H1 (cell line): ENCODE measurements around the gene GRXCR1.

ENCODE experiments used
- CBX5 ChIP-seq: fragments of 300-800, 300-1000 bp; sonication (generic); IDR thresholded peaks from 2 replicates; pipeline ENCODE4 v1.7.1; 2016; ENCODE audit warnings: antibody characterized with exemption, low read length, low read depth
- PHF8 ChIP-seq: fragments of 200-600 bp; sonication (generic); conservative IDR thresholded peaks from 2 replicates; pipeline ENCODE4 v1.7.1; 2012; ENCODE audit warnings: low read depth, mild to moderate bottlenecking, inconsistent platforms, low read length, moderate library complexity
- POLR2AphosphoS5 ChIP-seq: IDR thresholded peaks from 2 replicates; pipeline ENCODE4 v1.6.1; 2011; ENCODE audit warnings: low read depth, low read length
- SIRT6 ChIP-seq: IDR thresholded peaks from one replicate; pipeline ENCODE4 v1.7.1; 2012; ENCODE audit warnings: low read length, inconsistent platforms
- TCF12 ChIP-seq: IDR thresholded peaks from 2 replicates; pipeline ENCODE4 v1.6.1; 2011; ENCODE audit warnings: low read depth, mild to moderate bottlenecking, low read length
- TEAD4 ChIP-seq: IDR thresholded peaks from 2 replicates; pipeline ENCODE4 v1.6.1; 2012; ENCODE audit warnings: low read depth, low read length, inconsistent platforms, mixed read lengths
- ZNF274 ChIP-seq: IDR thresholded peaks from 2 replicates; pipeline ENCODE4 v1.7.0; 2012; ENCODE audit warnings: low read length, borderline replicate concordance; ENCODE audit errors: extremely low read depth
- TF ChIP-seq, protein P1 (sequence below), 3 experiments: IDR thresholded peaks; 1 replicate in 2 of 3; 2 replicates in 1 of 3; pipeline versions ENCODE4 v1.5.1 to v1.6.1; 2011; ENCODE audit warnings: low read length in 3 of 3, mild to moderate bottlenecking in 3 of 3, inconsistent platforms in 2 of 3, low read depth in 1 of 3, moderate library complexity in 1 of 3; ENCODE audit not compliant: insufficient read depth in 1 of 3; ENCODE audit errors: control extremely low read depth in 1 of 3

DNA sequence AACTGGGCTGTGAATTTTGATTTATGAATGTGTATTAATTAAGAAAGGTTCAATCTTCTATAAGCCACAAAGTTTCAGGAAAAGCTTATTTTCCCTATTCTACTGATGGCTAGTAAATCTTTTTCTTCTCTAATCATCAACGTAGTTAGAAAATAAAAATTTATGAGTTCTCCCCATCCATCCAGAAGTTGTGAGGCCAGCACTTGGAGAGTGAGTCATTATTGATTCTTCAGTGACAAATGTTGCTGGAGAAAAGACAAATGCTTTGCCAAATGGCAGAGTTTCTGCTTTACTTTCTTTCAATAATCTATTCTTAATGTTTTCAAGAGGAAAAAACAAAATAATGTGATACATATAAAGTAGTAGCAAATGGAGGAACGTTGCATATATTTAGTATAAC, 11.3 kb upstream of the GRXCR1 start:
- no peak for TF ChIP-seq SIRT6
- no peak for TF ChIP-seq POLR2AphosphoS5
- TF ChIP-seq TCF12, result no peak
- TF ChIP-seq, protein P1, sequence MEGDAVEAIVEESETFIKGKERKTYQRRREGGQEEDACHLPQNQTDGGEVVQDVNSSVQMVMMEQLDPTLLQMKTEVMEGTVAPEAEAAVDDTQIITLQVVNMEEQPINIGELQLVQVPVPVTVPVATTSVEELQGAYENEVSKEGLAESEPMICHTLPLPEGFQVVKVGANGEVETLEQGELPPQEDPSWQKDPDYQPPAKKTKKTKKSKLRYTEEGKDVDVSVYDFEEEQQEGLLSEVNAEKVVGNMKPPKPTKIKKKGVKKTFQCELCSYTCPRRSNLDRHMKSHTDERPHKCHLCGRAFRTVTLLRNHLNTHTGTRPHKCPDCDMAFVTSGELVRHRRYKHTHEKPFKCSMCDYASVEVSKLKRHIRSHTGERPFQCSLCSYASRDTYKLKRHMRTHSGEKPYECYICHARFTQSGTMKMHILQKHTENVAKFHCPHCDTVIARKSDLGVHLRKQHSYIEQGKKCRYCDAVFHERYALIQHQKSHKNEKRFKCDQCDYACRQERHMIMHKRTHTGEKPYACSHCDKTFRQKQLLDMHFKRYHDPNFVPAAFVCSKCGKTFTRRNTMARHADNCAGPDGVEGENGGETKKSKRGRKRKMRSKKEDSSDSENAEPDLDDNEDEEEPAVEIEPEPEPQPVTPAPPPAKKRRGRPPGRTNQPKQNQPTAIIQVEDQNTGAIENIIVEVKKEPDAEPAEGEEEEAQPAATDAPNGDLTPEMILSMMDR (IDR thresholded peaks at IDR 0.05; ENCODE audit: control extremely low read depth in 1 of 3, insufficient read depth in 1 of 3, low read depth in 1 of 3, low read length in 3 of 3), result no peak
- TF ChIP-seq ZNF274, result no peak
- no peak for TF ChIP-seq PHF8
- TF ChIP-seq TEAD4, result no peak
- TF ChIP-seq CBX5, result no peak
